IMR-90 (cell line): ENCODE data around the gene TAF1A. TPM values are rescaled to one million over a fixed set of nuclear protein-coding genes. Genes with fewer than 3 reads are reported as not detected.

Experiments used
- ATAC-seq: fragments of 200-7000 bp; cut with Tn5 transposase; 2 replicates; pipeline ENCODE4 v1.9.1; 2020; ENCODE audit warnings: low read depth, mild to moderate bottlenecking, moderate library complexity
- BruUV-seq: library from RNA; stranded (reverse); fragments of 400-500 nt; replicated peaks from 2 replicates; lab custom pipeline; 2021; lab: Mats Ljungman, UMichigan
- CTCF ChIA-PET: fragments of 300-600 bp; formaldehyde crosslinking; extraction: SDS; loops from one replicate; lab custom pipeline; 2021; ENCODE audit warnings: antibody characterized with exemption; lab: Yijun Ruan, JAX
- POLR2A ChIA-PET: fragments of 300-600 bp; sonication (Branson Sonifier 250); formaldehyde crosslinking; loops from one replicate; lab custom pipeline; 2022; ENCODE audit warnings: antibody characterized with exemption; ENCODE audit not compliant: unreplicated experiment; lab: Charles Lee
- DNase-seq: peaks from one replicate; pipeline ENCODE4 v3.0.0; 2013
- H2AFZ ChIP-seq: replicated peaks from 2 replicates; pipeline ENCODE3; 2013; ENCODE audit warnings: low read length, mild to moderate bottlenecking; ENCODE audit not compliant: poor library complexity
- H2AK5ac ChIP-seq: 2 replicates; pipeline ENCODE4 v1.6.1; 2013; ENCODE audit warnings: low read depth, low read length, inconsistent platforms
- H2AK9ac ChIP-seq: replicated peaks from 2 replicates; pipeline ENCODE3; 2013; ENCODE audit warnings: mild to moderate bottlenecking, low read depth, low read length, moderate library complexity; ENCODE audit not compliant: poor library complexity
- H2BK120ac ChIP-seq: 2 replicates; pipeline ENCODE4 v1.6.1; 2013; ENCODE audit warnings: low read depth, low read length, inconsistent platforms
- H2BK15ac ChIP-seq: 3 replicates; pipeline ENCODE4 v1.6.1; 2013; ENCODE audit warnings: low read depth, low read length, inconsistent platforms
- H2BK20ac ChIP-seq: 2 replicates; pipeline ENCODE4 v1.6.1; 2013; ENCODE audit warnings: low read depth, mild to moderate bottlenecking, inconsistent platforms, low read length, moderate library complexity
- H2BK5ac ChIP-seq: 2 replicates; pipeline ENCODE4 v1.6.1; 2013; ENCODE audit warnings: mild to moderate bottlenecking, low read depth, low read length, inconsistent platforms; ENCODE audit not compliant: poor library complexity, severe bottlenecking
- H3K14ac ChIP-seq: replicated peaks from 2 replicates; pipeline ENCODE4 v1.6.1; 2013; ENCODE audit warnings: low read depth, low read length, inconsistent platforms
- H3K18ac ChIP-seq: 2 replicates; pipeline ENCODE4 v1.6.1; 2013; ENCODE audit warnings: low read depth, low read length, control low read depth
- H3K23ac ChIP-seq: 2 replicates; pipeline ENCODE4 v1.6.1; 2013; ENCODE audit warnings: low read depth, low read length, inconsistent platforms
- H3K27ac ChIP-seq: 2 replicates; pipeline ENCODE4 v1.5.1; 2013; ENCODE audit warnings: mild to moderate bottlenecking, control low read depth, low read length; ENCODE audit not compliant: insufficient read depth
- H3K27me3 ChIP-seq: 2 replicates; pipeline ENCODE4 v1.6.1; 2013; ENCODE audit warnings: low read length; ENCODE audit not compliant: control insufficient read depth, insufficient read depth
- H3K36me3 ChIP-seq: 2 replicates; pipeline ENCODE4 v1.6.1; 2013; ENCODE audit warnings: low read length, mixed read lengths; ENCODE audit not compliant: control insufficient read depth, insufficient read depth
- H3K4ac ChIP-seq: 2 replicates; pipeline ENCODE4 v1.6.1; 2013; ENCODE audit warnings: low read depth, low read length, inconsistent platforms
- H3K4me1 ChIP-seq: 2 replicates; pipeline ENCODE4 v1.6.1; 2013; ENCODE audit warnings: low read length, mixed read lengths; ENCODE audit not compliant: control insufficient read depth, insufficient read depth
- H3K4me2 ChIP-seq: 2 replicates; pipeline ENCODE4 v1.6.1; 2013; ENCODE audit warnings: low read depth, mild to moderate bottlenecking, control low read depth, low read length, moderate library complexity
- H3K4me3 ChIP-seq: 2 replicates; pipeline ENCODE4 v1.5.1; 2013; ENCODE audit warnings: low read depth, mild to moderate bottlenecking, control low read depth, low read length, moderate library complexity; ENCODE audit not compliant: insufficient read depth
- H3K56ac ChIP-seq: 2 replicates; pipeline ENCODE4 v1.6.1; 2013; ENCODE audit warnings: low read length, inconsistent platforms; ENCODE audit not compliant: insufficient read depth; ENCODE audit errors: extremely low read depth
- H3K79me1 ChIP-seq, 2 experiments: 2 replicates each; pipeline ENCODE4 v1.6.1; 2013; ENCODE audit warnings: low read length in 2 of 2, inconsistent platforms in 1 of 2, low read depth in 1 of 2
- H3K9ac ChIP-seq: 2 replicates; pipeline ENCODE4 v1.6.1; 2013; ENCODE audit warnings: low read depth, low read length, control low read depth
- H3K9me1 ChIP-seq: 2 replicates; pipeline ENCODE4 v1.6.1; 2013; ENCODE audit warnings: low read length, inconsistent platforms; ENCODE audit not compliant: insufficient read depth
- H3K9me3 ChIP-seq: 2 replicates; pipeline ENCODE4 v1.6.1; 2013; ENCODE audit warnings: low read length; ENCODE audit not compliant: control insufficient read depth, insufficient read depth
- H4K20me1 ChIP-seq: 2 replicates; pipeline ENCODE4 v1.6.1; 2013; ENCODE audit warnings: low read length, inconsistent platforms; ENCODE audit not compliant: insufficient read depth
- H4K5ac ChIP-seq: 2 replicates; pipeline ENCODE4 v1.6.1; 2013; ENCODE audit warnings: mild to moderate bottlenecking, low read depth, low read length, control low read depth
- H4K8ac ChIP-seq, 2 experiments: 2 replicates each; pipeline ENCODE4 v1.6.1; 2013; ENCODE audit warnings: low read depth in 2 of 2, low read length in 2 of 2, control low read depth in 1 of 2, inconsistent platforms in 1 of 2
- H4K91ac ChIP-seq: 2 replicates; pipeline ENCODE4 v1.6.1; 2013; ENCODE audit warnings: low read depth, low read length, inconsistent platforms; ENCODE audit not compliant: insufficient read depth
- BHLHE40 ChIP-seq: fragments of 150-350 bp; IDR thresholded peaks from 2 replicates; pipeline ENCODE4 v1.6.1; 2016; ENCODE audit warnings: mild to moderate bottlenecking, low read depth, low read length
- MAZ ChIP-seq: IDR thresholded peaks from 2 replicates; pipeline ENCODE4 v1.6.1; 2012; ENCODE audit warnings: low read depth, mild to moderate bottlenecking, low read length, improper control_type of control experiment, moderate library complexity, borderline replicate concordance
- POLR2A ChIP-seq: IDR thresholded peaks from 2 replicates; pipeline ENCODE4 v1.6.1; 2012; ENCODE audit warnings: mild to moderate bottlenecking, low read depth, low read length
- RFX5 ChIP-seq: IDR thresholded peaks from 2 replicates; pipeline ENCODE4 v1.8.0; 2012; ENCODE audit warnings: low read depth, mild to moderate bottlenecking, low read length, moderate library complexity
- WGBS, 2 experiments: methylation state at CpG; one replicate each; pipeline versions ENCODE4 v1.1.5 to v1.1.7; 2013; ENCODE audit warnings: missing lambda C conversion rate in 2 of 2; ENCODE audit not compliant: insufficient read length in 1 of 2; ENCODE audit errors: extremely low coverage in 2 of 2; 5-methylcytosine and 5-hydroxymethylcytosine counted together
- dilution Hi-C: fragments of 300-500 bp; cut with HindIII; formaldehyde crosslinking; loops from one replicate; pipeline ENCODE4 v1.14.3; 2018; ENCODE audit warnings: low sequenced_read_pairs; ENCODE audit not compliant: unreplicated experiment
- in situ Hi-C: fragments of 300-500 bp; cut with MboI; formaldehyde crosslinking; loops from 3 replicates; pipeline ENCODE4 v1.14.3; 2019; ENCODE audit warnings: low sequenced_read_pairs, inconsistent platforms, mixed read lengths
- intact Hi-C: fragments of 100-400 bp; cut with micrococcal nuclease; formaldehyde crosslinking; loops from 2 replicates; pipeline ENCODE4 v1.10.0; 2022
- polyA plus RNA-seq, 3 experiments: library from polyadenylated mRNA; depleted of rRNA; stranded (reverse); fragments of >200 nt; gene quantifications; 2 replicates each; pipeline ENCODE4 v1.2.3, GENCODE V29; 2012; ENCODE audit warnings: low replicate concordance in 1 of 3
- total RNA-seq: library from RNA; depleted of rRNA; stranded (reverse); fragments of >200 nt; gene quantifications from 2 replicates; pipeline ENCODE4 v1.2.3, GENCODE V29; 2012
- TF ChIP-seq, protein P1 (sequence below): conservative IDR thresholded peaks from 2 replicates; pipeline ENCODE4 v1.5.1; 2012; ENCODE audit warnings: mild to moderate bottlenecking, low read depth, low read length, improper control_type of control experiment
- TF ChIP-seq, protein P2 (sequence below): fragments of 150-350 bp; IDR thresholded peaks from 2 replicates; pipeline ENCODE4 v1.6.1; 2017; ENCODE audit warnings: mild to moderate bottlenecking, antibody characterized with exemption, low read length, low read depth

Gene TAF1A
- total and polyA plus RNA-seq, 2 of the 4 experiments (the other 2 are of a cell fraction), result 3.8 to 5.4 TPM

DNA sequence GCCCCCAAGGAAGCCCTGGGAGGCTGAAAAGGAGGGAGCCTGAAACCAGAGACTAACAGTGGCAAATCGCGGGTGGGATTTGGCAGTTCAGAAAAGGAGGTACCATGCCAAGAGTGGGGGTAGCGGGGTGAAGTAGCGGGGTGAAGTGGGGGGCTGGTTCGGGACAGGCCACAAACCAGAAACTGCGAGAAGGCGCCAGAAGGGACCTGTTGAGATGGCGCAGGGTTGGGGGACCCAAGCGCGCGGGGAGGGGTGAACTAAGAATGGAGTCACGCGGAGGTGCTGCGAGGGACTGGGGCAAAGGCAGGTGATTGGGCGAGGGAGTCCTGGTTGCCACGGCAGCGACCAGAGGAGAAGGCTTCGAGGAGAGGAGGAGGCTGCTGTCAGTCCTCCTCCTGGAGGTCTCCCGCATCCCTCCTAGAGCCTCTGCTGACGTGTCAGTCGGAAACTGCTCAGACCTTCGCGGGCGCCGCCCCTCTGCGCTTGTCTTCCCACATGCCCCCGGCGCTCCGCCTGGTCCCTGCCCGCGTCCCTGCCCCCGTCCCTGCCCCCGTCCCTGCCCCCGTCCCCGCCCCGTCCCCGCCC is 27.7 kb upstream of the TAF1A start:
- Histone ChIP-seq H4K91ac (peak overlapping the region; percentile 30), H3K4me1 (peaks cover 7% of the 10 kb centered on the region), H4K5ac (peak overlapping the region; percentile 68), H2BK20ac (no peak overlapping the region), H2BK5ac (peak overlapping the region; percentile 12), H3K27ac (peak overlapping the region; percentile 65), H4K8ac (peak overlapping the region; percentile 19 to 66), H3K23ac (peak overlapping the region; percentile 79; the same call in 1 of the 2 replicates), H3K9me3 (no peaks in the 10 kb centered on the region), H3K56ac (no peak overlapping the region), H2BK120ac (peak overlapping the region; percentile 42; the same call in 1 of the 2 replicates), H2AK5ac (peak overlapping the region; percentile 13; the same call in 1 of the 2 replicates), H4K20me1 (peaks cover 5% of the 10 kb centered on the region; the same call in 1 of the 2 replicates), H3K36me3 (no peaks in the 10 kb centered on the region; the same call in 1 of the 2 replicates), H3K14ac (peak overlapping the region; percentile 64), H3K4me3 (peak overlapping the region; percentile 42), H3K9me1 (peaks cover 6% of the 10 kb centered on the region), H3K79me1 (peaks cover 6 to 28% of the 10 kb centered on the region in 2 experiments; a peak in 3 of 4 replicates), H2AK9ac (peak overlapping the region; percentile 51), H3K4ac (peak overlapping the region; percentile 89), H3K27me3 (no peaks in the 10 kb centered on the region), H3K9ac (peak overlapping the region; percentile 43), H3K4me2 (peak overlapping the region; percentile 38), H3K18ac (peak overlapping the region; percentile 1; the same call in 1 of the 2 replicates), H2AFZ (peak overlapping the region; percentile 91), H2BK15ac (no peak overlapping the region)
- in situ Hi-C loops, result no loop called here
- intact Hi-C loops, result loop anchor here (1.0 kb wide), 1 partner anchor 152 kb away; no protein-coding TSS in a partner anchor
- CTCF ChIA-PET, result no interaction called here
- dilution Hi-C loops, result no loop called here
- DNase-seq (peak; percentile 98), ATAC-seq (peak; percentile 95)
- POLR2A ChIA-PET, result no interaction called here
- TF ChIP-seq, protein P1, sequence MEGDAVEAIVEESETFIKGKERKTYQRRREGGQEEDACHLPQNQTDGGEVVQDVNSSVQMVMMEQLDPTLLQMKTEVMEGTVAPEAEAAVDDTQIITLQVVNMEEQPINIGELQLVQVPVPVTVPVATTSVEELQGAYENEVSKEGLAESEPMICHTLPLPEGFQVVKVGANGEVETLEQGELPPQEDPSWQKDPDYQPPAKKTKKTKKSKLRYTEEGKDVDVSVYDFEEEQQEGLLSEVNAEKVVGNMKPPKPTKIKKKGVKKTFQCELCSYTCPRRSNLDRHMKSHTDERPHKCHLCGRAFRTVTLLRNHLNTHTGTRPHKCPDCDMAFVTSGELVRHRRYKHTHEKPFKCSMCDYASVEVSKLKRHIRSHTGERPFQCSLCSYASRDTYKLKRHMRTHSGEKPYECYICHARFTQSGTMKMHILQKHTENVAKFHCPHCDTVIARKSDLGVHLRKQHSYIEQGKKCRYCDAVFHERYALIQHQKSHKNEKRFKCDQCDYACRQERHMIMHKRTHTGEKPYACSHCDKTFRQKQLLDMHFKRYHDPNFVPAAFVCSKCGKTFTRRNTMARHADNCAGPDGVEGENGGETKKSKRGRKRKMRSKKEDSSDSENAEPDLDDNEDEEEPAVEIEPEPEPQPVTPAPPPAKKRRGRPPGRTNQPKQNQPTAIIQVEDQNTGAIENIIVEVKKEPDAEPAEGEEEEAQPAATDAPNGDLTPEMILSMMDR, result no peak
- TF ChIP-seq BHLHE40, result no peak
- TF ChIP-seq RFX5, result 0 out of 2 replicates have a peak, but pooled peaks have one; percentile 16
- TF ChIP-seq POLR2A, result peak; percentile 64
- TF ChIP-seq, protein P2, sequence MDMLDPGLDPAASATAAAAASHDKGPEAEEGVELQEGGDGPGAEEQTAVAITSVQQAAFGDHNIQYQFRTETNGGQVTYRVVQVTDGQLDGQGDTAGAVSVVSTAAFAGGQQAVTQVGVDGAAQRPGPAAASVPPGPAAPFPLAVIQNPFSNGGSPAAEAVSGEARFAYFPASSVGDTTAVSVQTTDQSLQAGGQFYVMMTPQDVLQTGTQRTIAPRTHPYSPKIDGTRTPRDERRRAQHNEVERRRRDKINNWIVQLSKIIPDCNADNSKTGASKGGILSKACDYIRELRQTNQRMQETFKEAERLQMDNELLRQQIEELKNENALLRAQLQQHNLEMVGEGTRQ, result peak; percentile 68
- 0 out of 2 replicates have a peak, but pooled peaks have one; percentile 68 for TF ChIP-seq MAZ
- WGBS, 2 experiments, result 0% methylated on average over 2 of the region's 37 CpGs; no CpG with 5 or more reads in 1 of the 2 experiments
- no TSS peak for BruUV-seq
